Uterus (tissue), 4 donors: Measurements from ENCODE around the gene PLEKHA7. TPM values are rescaled to one million over a fixed set of nuclear protein-coding genes. Genes with fewer than 3 reads are reported as not detected.
"Not testable (repeated sequence)": the region's sequence is repeated elsewhere in the genome, so short reads cannot be mapped to it uniquely, and the experiment has no call there.

ENCODE experiments used
- DNase-seq, 2 donors: peaks; one replicate each; pipeline ENCODE4 v3.0.0-alpha.2; 2019 to 2020
- H3K27ac ChIP-seq, 2 donors: fragments of 200-600 bp; sonication (generic); 1 replicate in 1 of 2; 2 replicates in 1 of 2; pipeline ENCODE4 v1.5.1; 2016 to 2018
- H3K27me3 ChIP-seq, 2 donors: fragments of 200-600 bp; sonication (generic); one replicate each; pipeline ENCODE4 v1.5.1; 2018 to 2019; ENCODE audit warnings: control low read depth in 1 of 2
- H3K36me3 ChIP-seq, 2 donors: fragments of 200-600 bp; sonication (generic); one replicate each; pipeline ENCODE4 v1.5.1; 2019; ENCODE audit warnings: control low read depth in 1 of 2
- H3K4me1 ChIP-seq, 2 donors: fragments of 200-600 bp; sonication (generic); one replicate each; pipeline ENCODE4 v1.5.1; 2018 to 2019; ENCODE audit warnings: control low read depth in 1 of 2
- H3K4me3 ChIP-seq, 2 donors: fragments of 200-600 bp; sonication (generic); 1 replicate in 1 of 2; 2 replicates in 1 of 2; pipeline ENCODE4 v1.5.1; 2018 to 2019; ENCODE audit warnings: mild to moderate bottlenecking in 1 of 2
- H3K9me3 ChIP-seq, 2 donors: fragments of 200-600 bp; sonication (generic); one replicate each; pipeline ENCODE4 v1.5.1; 2019; ENCODE audit warnings: control low read depth in 1 of 2
- POLR2A ChIP-seq, 2 donors: fragments of 450-650 bp; IDR thresholded peaks; one replicate each; pipeline ENCODE4 v1.6.1; 2016; ENCODE audit warnings: antibody characterized with exemption in 2 of 2, mild to moderate bottlenecking in 1 of 2, moderate library complexity in 1 of 2
- intact Hi-C: fragments of 100-400 bp; cut with DNase I; formaldehyde crosslinking; loops from one replicate; pipeline ENCODE4 v1.15.1; 2023; ENCODE audit warnings: low total_unique reads
- total RNA-seq, 4 donors: library from RNA; depleted of rRNA in 3 of 4; stranded (reverse); fragments of >200 nt in 3 of 4; gene quantifications; one replicate each; pipeline versions ENCODE4 v1.1.0 to v1.2.4, GENCODE V29; 2014 to 2023
- TF ChIP-seq, protein P1 (sequence below), 4 experiments: fragments of 200-600 bp in 2 of 4; fragments of 450-650 bp in 2 of 4; sonication (generic) in 2 of 4; IDR thresholded peaks; one replicate each; pipeline ENCODE4 v1.5.1; 2016 to 2019; ENCODE audit warnings: antibody characterized with exemption in 4 of 4, mild to moderate bottlenecking in 2 of 4, moderate library complexity in 1 of 4
- donor health status: DM: yes; HTN: yes; CAD: no.

The PLEKHA7 gene
- total RNA-seq, result 10 to 100 TPM; 13.3 to 38.2 (median 26.7) TPM

DNA sequence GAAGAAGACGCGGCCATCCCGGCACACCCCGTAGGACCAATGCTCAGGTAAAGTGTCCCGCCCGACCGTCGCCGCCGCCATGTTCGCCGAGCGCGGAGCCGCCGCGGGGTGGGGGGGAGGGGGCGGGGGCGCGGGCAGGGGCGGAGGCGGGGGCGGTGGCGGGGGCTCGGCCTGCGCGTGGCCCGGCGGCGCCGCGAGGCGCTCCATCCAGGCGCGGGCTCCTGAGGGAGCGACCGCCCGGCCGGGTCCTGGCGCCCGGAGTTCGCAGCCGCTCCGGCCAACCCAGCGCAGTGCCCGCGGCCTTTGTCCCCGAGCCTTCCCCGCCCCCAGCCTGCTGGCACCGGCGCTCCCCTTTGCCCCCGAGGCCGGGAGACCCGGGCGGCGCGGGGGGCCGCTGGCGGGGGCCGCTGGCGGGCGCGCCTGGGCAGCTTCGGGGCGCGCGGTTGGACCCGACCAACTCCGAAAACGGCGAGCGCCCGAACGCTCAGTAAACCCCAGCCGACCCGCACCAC, at the start of gene PLEKHA7:
Gene PLEKHA7 (minus strand): TSS at position 94 of the 512 bp plus-strand sequence. CDS start 13 bp downstream, at position 81.
- no peaks in the 10 kb centered on the region for H3K9me3 ChIP-seq
- H3K27me3 ChIP-seq, result no peaks in the 10 kb centered on the region
- no peaks in the 10 kb centered on the region for H3K4me1 ChIP-seq
- intact Hi-C loops, result no loop called here
- no peak for DNase-seq
- H3K27ac ChIP-seq, result peak within 1 kb of the TSS in 1 of 2 donors; percentile 8
- H3K36me3 ChIP-seq, result no peaks in the 10 kb centered on the region
- TF ChIP-seq POLR2A (IDR thresholded peaks at IDR 0.05), result no peak
- TF ChIP-seq, protein P1, sequence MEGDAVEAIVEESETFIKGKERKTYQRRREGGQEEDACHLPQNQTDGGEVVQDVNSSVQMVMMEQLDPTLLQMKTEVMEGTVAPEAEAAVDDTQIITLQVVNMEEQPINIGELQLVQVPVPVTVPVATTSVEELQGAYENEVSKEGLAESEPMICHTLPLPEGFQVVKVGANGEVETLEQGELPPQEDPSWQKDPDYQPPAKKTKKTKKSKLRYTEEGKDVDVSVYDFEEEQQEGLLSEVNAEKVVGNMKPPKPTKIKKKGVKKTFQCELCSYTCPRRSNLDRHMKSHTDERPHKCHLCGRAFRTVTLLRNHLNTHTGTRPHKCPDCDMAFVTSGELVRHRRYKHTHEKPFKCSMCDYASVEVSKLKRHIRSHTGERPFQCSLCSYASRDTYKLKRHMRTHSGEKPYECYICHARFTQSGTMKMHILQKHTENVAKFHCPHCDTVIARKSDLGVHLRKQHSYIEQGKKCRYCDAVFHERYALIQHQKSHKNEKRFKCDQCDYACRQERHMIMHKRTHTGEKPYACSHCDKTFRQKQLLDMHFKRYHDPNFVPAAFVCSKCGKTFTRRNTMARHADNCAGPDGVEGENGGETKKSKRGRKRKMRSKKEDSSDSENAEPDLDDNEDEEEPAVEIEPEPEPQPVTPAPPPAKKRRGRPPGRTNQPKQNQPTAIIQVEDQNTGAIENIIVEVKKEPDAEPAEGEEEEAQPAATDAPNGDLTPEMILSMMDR (IDR thresholded peaks at IDR 0.05), result no peak
- peak within 1 kb of the TSS; percentile 34 to 79 for H3K4me3 ChIP-seq

DNA sequence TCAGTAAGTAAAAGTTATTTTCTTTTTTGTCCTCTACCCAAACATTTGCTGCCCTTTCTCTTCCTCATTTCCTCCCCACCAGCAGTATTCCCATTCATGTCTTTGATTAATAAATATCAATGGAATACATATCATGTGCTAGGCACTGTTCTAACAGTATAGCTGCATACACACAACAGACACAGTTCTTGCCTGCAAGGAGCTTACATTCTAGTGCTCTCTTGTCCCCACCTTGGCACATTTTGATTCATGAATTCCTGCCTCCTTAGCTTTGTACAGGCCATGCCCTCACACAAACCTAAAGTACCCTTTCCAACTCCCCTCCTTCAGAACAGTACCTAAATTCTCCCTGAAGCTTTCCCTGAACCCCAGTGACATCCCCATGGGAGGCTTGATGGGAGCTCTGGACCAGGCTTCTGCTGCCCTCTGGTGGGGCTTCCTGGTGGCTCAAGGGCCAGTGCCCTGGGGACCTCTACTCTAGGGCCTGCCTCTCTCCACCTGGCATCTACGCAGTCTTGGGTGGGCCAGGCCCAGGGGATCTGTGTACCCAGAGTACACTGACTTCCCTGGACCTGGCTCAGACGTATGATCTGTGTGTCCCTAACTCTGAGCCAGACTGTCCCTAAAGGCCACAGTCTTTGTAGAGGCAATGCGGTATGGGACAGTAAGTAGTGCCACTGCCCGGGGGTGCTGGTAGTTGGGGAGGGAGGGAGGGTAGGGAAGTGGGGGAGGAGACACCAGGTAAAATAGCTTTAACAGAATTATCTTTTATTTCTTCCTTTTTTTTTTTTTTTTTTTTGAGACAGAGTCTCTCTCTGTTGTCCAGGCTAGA, 49.2 kb upstream of the PLEKHA7 start:
- no peaks in the 10 kb centered on the region for H3K36me3 ChIP-seq
- intact Hi-C loops, result no loop called here
- H3K27ac ChIP-seq, result no peak overlapping the region
- H3K4me1 ChIP-seq, result no peaks in the 10 kb centered on the region
- no peak for TF ChIP-seq POLR2A (IDR thresholded peaks at IDR 0.05)
- TF ChIP-seq, protein P1 (IDR thresholded peaks at IDR 0.05), result peak; percentile 19 to 61 (median 42)
- no peaks in the 10 kb centered on the region for H3K27me3 ChIP-seq
- no peak for DNase-seq
- H3K9me3 ChIP-seq, result no peaks in the 10 kb centered on the region
- H3K4me3 ChIP-seq, result no peak overlapping the region

DNA sequence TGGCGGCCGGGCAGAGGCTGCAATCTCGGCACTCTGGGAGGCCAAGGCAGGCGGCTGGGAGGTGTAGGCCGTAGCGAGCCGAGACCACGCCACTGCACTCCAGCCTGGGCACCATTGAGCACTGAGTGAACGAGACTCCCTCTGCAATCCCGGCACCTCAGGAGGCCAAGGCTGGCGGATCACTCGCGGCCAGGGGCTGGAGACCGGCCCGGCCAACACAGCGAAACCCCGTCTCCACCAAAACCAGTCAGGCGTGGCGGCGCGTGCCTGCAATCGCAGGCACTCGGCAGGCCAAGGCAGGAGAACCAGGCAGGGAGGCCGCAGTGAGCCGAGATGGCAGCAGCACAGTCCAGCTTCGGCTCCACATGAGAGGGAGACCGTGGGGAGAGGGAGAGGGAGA, 36.9 kb upstream of the PLEKHA7 start:
- H3K4me3 ChIP-seq, DNase-seq, H3K9me3 ChIP-seq, H3K4me1 ChIP-seq, H3K36me3 ChIP-seq, H3K27ac ChIP-seq, intact Hi-C loops, H3K27me3 ChIP-seq: not testable (repeated sequence)

DNA sequence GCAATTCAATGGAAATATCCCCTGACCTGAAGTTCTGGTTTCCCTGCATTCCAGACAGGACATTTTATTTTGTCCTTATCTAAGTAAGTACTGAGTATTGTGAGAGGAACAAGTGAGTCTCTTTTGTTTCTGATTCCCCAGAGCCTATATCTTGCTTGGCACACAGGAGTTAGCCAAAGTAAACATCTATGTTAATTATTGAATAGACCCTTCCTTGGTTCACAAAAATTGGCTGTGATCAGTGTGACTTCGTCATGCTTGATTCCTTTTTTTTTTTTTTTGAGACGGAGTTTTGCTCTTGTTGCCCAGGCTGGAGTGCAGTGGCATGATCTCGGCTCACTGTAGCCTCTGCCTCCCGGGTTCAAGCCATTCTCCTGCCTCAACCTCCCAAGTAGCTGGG, 34.3 kb upstream of the PLEKHA7 start:
- intact Hi-C loops, H3K4me1 ChIP-seq, H3K27me3 ChIP-seq, H3K4me3 ChIP-seq, H3K36me3 ChIP-seq, DNase-seq, H3K9me3 ChIP-seq, H3K27ac ChIP-seq: not testable (repeated sequence)

GRCh38 chr11:17046690-17047089, 32.5 kb upstream of the PLEKHA7 start:
- Histone ChIP-seq H3K36me3 (no peaks in the 10 kb centered on the region), H3K27me3 (no peaks in the 10 kb centered on the region), H3K4me1 (no peaks in the 10 kb centered on the region), H3K27ac (no peak overlapping the region), H3K9me3 (no peaks in the 10 kb centered on the region), H3K4me3 (no peak overlapping the region)
- DNase-seq, result no peak
- intact Hi-C loops, result no loop called here
- TF ChIP-seq, protein P1 (IDR thresholded peaks at IDR 0.05), result no peak
- TF ChIP-seq POLR2A (IDR thresholded peaks at IDR 0.05), result no peak
